Lower leg skin (tissue), 4 donors: ENCODE results near the gene ZNF362. TPM values are rescaled to one million over a fixed set of nuclear protein-coding genes. Genes with fewer than 3 reads are reported as not detected.

Experiments
- DNase-seq, 2 donors: peaks; one replicate each; pipeline ENCODE4 v3.0.0-alpha.2; 2019; ENCODE audit warnings: low spot score in 2 of 2
- H3K4me3 ChIP-seq: fragments of 200-600 bp; sonication (generic); 2 replicates; pipeline ENCODE4 v1.5.1; 2017; ENCODE audit warnings: mild to moderate bottlenecking, low read depth; ENCODE audit not compliant: poor library complexity, severe bottlenecking
- POLR2A ChIP-seq, 2 donors: fragments of 450-650 bp; IDR thresholded peaks; one replicate each; pipeline ENCODE4 v1.6.1; 2016 to 2017; ENCODE audit warnings: antibody characterized with exemption in 2 of 2, mild to moderate bottlenecking in 1 of 2, moderate library complexity in 1 of 2
- WGBS, 2 donors: methylation state at CpG; one replicate each; pipeline ENCODE4 v1.1.5; 2018; 5-methylcytosine and 5-hydroxymethylcytosine counted together
- intact Hi-C: fragments of 100-400 bp; cut with DNase I; formaldehyde crosslinking; loops from one replicate; pipeline ENCODE4 v1.15.0; 2023; ENCODE audit warnings: low total_unique reads
- total RNA-seq, 4 donors: library from RNA; depleted of rRNA; stranded (reverse); fragments of >200 nt; gene quantifications; one replicate each; pipeline ENCODE4 v1.1.0, GENCODE V29; 2016
- TF ChIP-seq, protein P1 (sequence below), 3 donors: fragments of 450-650 bp; IDR thresholded peaks; one replicate each; pipeline ENCODE4 v1.5.1; 2016; ENCODE audit warnings: antibody characterized with exemption in 3 of 3, mild to moderate bottlenecking in 3 of 3, moderate library complexity in 2 of 3

Gene ZNF362
- total RNA-seq, 4 donors from 2014 or later, result 7.0 to 24.3 (median 19.9) TPM

- intact Hi-C loops, result loop anchor here (10.0 kb wide), 1 partner anchor 322 kb away; no protein-coding TSS in a partner anchor
- DNase-seq, result no peak
- no peak for TF ChIP-seq POLR2A (IDR thresholded peaks at IDR 0.05)
- TF ChIP-seq, protein P1, sequence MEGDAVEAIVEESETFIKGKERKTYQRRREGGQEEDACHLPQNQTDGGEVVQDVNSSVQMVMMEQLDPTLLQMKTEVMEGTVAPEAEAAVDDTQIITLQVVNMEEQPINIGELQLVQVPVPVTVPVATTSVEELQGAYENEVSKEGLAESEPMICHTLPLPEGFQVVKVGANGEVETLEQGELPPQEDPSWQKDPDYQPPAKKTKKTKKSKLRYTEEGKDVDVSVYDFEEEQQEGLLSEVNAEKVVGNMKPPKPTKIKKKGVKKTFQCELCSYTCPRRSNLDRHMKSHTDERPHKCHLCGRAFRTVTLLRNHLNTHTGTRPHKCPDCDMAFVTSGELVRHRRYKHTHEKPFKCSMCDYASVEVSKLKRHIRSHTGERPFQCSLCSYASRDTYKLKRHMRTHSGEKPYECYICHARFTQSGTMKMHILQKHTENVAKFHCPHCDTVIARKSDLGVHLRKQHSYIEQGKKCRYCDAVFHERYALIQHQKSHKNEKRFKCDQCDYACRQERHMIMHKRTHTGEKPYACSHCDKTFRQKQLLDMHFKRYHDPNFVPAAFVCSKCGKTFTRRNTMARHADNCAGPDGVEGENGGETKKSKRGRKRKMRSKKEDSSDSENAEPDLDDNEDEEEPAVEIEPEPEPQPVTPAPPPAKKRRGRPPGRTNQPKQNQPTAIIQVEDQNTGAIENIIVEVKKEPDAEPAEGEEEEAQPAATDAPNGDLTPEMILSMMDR (IDR thresholded peaks at IDR 0.05), result no peak
- H3K4me3 ChIP-seq, result no peak overlapping the region
- whole genome bisulfite sequencing, 2 donors, result 74 to 77% methylated on average over 13 of the region's 13 CpGs
Observed at GRCh38 chr1:33292726-33293340, 36.5 kb downstream of the ZNF362 start.

- H3K4me3 ChIP-seq, result no peak overlapping the region
- DNase-seq, result no peak
- WGBS, 2 donors, result 77 to 80% methylated on average over 13 of the region's 13 CpGs
- intact Hi-C loops, result loop anchor here (5.0 to 10.0 kb wide), 2 partner anchors 73 to 320 kb away; no protein-coding TSS in a partner anchor
- TF ChIP-seq POLR2A (IDR thresholded peaks at IDR 0.05), result no peak
- TF ChIP-seq, protein P1 (IDR thresholded peaks at IDR 0.05), result no peak
Observed at GRCh38 chr1:33294071-33295010, 38.0 kb downstream of the ZNF362 start.

GRCh38 chr1:33295023-33295422 is 38.7 kb downstream of the ZNF362 start:
- no peak for DNase-seq
- intact Hi-C loops, result loop anchor here (5.0 to 10.0 kb wide), 2 partner anchors 72 to 320 kb away; no protein-coding TSS in a partner anchor
- 70 to 72% methylated on average over 14 to 15 of the region's 15 CpGs for WGBS, 2 donors
- no peak overlapping the region for H3K4me3 ChIP-seq
- TF ChIP-seq, protein P1 (IDR thresholded peaks at IDR 0.05), result no peak
- no peak for TF ChIP-seq POLR2A (IDR thresholded peaks at IDR 0.05)

DNA sequence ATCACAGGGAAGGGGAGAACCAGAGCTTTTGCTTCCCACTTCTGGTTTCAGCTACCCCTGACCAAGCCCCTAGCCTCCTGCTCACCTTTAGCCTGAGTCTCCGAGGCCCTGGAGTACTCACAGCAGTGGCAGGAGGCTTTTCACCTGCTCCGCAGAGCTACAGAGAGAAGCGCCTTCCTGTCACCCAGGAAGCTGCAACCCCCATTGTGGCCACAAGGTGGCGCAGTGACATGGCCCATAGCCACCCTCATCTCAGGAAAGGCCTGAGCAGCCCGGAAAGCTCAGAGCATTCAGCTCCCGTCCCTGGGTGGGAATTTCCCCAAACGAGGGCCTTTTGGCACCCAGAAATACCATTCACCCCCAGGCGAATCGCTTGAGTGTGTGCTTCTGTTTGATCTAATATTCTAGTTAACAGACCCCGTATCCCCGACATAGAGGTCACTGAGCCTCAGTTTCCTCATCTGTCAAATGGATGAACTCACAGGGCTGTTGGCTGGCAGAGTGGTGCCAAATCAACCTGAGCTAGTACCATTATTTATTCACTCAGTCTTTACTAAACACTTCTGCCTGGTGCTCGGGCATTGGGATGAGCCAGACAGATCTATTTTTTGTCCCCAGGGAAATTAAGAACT is 39.3 kb downstream of the ZNF362 start:
- no peak overlapping the region for H3K4me3 ChIP-seq
- intact Hi-C loops, result loop anchor here (5.0 to 10.0 kb wide), 2 partner anchors 72 to 319 kb away; no protein-coding TSS in a partner anchor
- TF ChIP-seq, protein P1 (IDR thresholded peaks at IDR 0.05), result peak in 1 of 3 donors; percentile 95
- no peak for TF ChIP-seq POLR2A (IDR thresholded peaks at IDR 0.05)
- WGBS, 2 donors, result 31 to 39% methylated on average over 12 of the region's 12 CpGs
- DNase-seq, result peak; percentile 87 to 98

DNA sequence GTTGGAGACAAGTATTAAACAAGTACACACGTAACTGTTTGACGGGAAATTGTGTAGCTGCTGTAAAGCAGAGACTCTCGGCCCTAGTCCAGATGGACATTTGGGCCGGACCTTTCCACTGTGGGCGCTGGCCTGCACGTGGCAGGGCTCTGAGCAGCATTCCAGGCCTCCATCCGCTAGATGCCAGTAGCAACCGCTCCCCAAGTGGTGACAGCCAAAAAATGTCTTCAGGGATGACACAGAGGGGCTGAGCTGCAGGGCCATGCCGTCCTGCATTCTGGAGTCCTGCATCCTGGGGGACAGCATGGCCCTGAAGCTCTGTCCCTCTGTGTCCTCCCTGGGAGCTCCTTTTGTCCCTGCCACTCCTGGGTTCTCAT is 39.8 kb downstream of the ZNF362 start:
- H3K4me3 ChIP-seq, result no peak overlapping the region
- 49 to 70% methylated on average over 7 to 9 of the region's 9 CpGs for WGBS, 2 donors
- TF ChIP-seq, protein P1 (IDR thresholded peaks at IDR 0.05), result no peak
- TF ChIP-seq POLR2A (IDR thresholded peaks at IDR 0.05), result no peak
- intact Hi-C loops, result loop anchor here (5.0 to 10.0 kb wide), 2 partner anchors 71 to 319 kb away; no protein-coding TSS in a partner anchor
- DNase-seq, result no peak
